OCI-LY7 (cell line): Measurements from ENCODE around the gene CAMK1.

Experiments used
- CTCF ChIP-seq: fragments of 200-600 bp; sonication (generic); conservative IDR thresholded peaks from 2 replicates; pipeline ENCODE4 v1.5.1; 2014; ENCODE audit warnings: mild to moderate bottlenecking, antibody characterized with exemption, low read length, moderate library complexity, mixed read lengths
- EZH2phosphoT487 ChIP-seq: fragments of 200-600 bp; sonication (generic); IDR thresholded peaks from 2 replicates; pipeline ENCODE4 v1.6.1; 2018; ENCODE audit warnings: low read depth, borderline replicate concordance, mild to moderate bottlenecking, mixed run types, antibody characterized with exemption, low read length, moderate library complexity, mixed read lengths

- TF ChIP-seq CTCF (no peak), EZH2phosphoT487 (no peak)
Observed at GRCh38 chr3:9731206-9732079, 38.3 kb downstream of the CAMK1 start, which contains the start of gene BRPF1.
